Measurements from ENCODE around the gene AKR1B1. TPM values are rescaled to one million over a fixed set of nuclear protein-coding genes. Genes with fewer than 3 reads are reported as not detected.

Gene AKR1B1
- total RNA-seq, 1 experiment from 2014 or later: 166 TPM

DNA sequence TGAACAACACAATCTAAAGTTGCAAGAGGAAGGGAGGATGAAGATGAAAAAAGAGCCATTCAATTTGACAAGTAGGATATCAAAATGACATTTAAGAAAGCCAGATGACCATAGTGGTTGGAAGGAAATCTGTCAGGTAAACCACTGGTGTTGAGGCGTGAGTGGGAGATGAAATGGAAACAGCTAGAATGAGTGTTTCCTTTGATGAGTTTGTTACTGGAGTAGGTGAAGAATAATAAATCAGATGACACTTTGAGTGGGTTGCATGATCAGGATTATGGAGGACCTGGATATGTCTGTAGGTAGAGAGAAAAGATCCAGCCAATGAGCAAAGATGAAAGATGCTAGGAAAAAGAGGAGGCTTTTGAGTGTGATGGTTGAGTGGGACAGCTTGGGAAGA lies 33.1 kb downstream of the AKR1B1 start:
- H3K9ac ChIP-seq (ENCODE audit: extremely low read depth, insufficient read length, low read length): no peak overlapping the region
- no peak overlapping the region for H2BK12ac ChIP-seq (ENCODE audit: insufficient read length, low read depth, low read length)
- H3K4me2 ChIP-seq (ENCODE audit: insufficient read depth, insufficient read length, low read length): no peak overlapping the region
- no peaks in the 10 kb centered on the region for H3K9me3 ChIP-seq (ENCODE audit: control insufficient read depth, low read depth, low read length)
- no peak for DNase-seq
- H3K23ac ChIP-seq (ENCODE audit: insufficient read length, low read depth, low read length): no peak overlapping the region
- no peaks in the 10 kb centered on the region for H3K36me3 Mint-ChIP-seq (ENCODE audit: insufficient read depth in 1 of 3, low read depth in 3 of 3)
- TF ChIP-seq, protein P1, sequence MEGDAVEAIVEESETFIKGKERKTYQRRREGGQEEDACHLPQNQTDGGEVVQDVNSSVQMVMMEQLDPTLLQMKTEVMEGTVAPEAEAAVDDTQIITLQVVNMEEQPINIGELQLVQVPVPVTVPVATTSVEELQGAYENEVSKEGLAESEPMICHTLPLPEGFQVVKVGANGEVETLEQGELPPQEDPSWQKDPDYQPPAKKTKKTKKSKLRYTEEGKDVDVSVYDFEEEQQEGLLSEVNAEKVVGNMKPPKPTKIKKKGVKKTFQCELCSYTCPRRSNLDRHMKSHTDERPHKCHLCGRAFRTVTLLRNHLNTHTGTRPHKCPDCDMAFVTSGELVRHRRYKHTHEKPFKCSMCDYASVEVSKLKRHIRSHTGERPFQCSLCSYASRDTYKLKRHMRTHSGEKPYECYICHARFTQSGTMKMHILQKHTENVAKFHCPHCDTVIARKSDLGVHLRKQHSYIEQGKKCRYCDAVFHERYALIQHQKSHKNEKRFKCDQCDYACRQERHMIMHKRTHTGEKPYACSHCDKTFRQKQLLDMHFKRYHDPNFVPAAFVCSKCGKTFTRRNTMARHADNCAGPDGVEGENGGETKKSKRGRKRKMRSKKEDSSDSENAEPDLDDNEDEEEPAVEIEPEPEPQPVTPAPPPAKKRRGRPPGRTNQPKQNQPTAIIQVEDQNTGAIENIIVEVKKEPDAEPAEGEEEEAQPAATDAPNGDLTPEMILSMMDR (conservative IDR thresholded peaks at IDR 0.05): no peak
- peaks cover 2 to 7% of the 10 kb centered on the region in 2 experiments; a peak in 2 of 4 replicates for H3K4me1 Mint-ChIP-seq
- H3K23me2 ChIP-seq (ENCODE audit: insufficient read length, low read depth, low read length, poor library complexity, severe bottlenecking): no peaks in the 10 kb centered on the region
- H2BK120ac ChIP-seq (ENCODE audit: low read depth, low read length, poor library complexity, severe bottlenecking): no peak overlapping the region
- no peak overlapping the region for H2BK5ac ChIP-seq (ENCODE audit: insufficient read length, low read length)
- H3K14ac ChIP-seq (ENCODE audit: insufficient read depth, low read length): no peak overlapping the region
- no peak overlapping the region for H3T11ph ChIP-seq (ENCODE audit: low read length)
- H3K4ac ChIP-seq (ENCODE audit: low read depth, low read length): no peak overlapping the region
- H3K27me3 ChIP-seq (ENCODE audit: insufficient read depth, low read length): no peaks in the 10 kb centered on the region; the same call in 1 of the 2 replicates
- H4K91ac ChIP-seq (ENCODE audit: insufficient read length, low read depth, low read length): no peak overlapping the region
- no peak overlapping the region for H3K27ac ChIP-seq (ENCODE audit: insufficient read length, low read depth, low read length)
- peaks cover 4% of the 10 kb centered on the region for H3K27me3 Mint-ChIP-seq (ENCODE audit: low read depth)
- H3K4me1 ChIP-seq (ENCODE audit: insufficient read depth, low read length): no peaks in the 10 kb centered on the region
- no peak overlapping the region for H2BK20ac ChIP-seq (ENCODE audit: low read depth, low read length, poor library complexity, severe bottlenecking)
- no peaks in the 10 kb centered on the region for H3K79me1 ChIP-seq (ENCODE audit: insufficient read depth, low read depth, low read length, poor library complexity, severe bottlenecking)
- no peak overlapping the region for H2AFZ ChIP-seq (ENCODE audit: low read length)
- no peak overlapping the region for H2BK15ac ChIP-seq (ENCODE audit: low read depth, low read length)
- no peak overlapping the region for H4K5ac ChIP-seq (ENCODE audit: insufficient read length, low read depth, low read length)
- no peak overlapping the region for H3K18ac ChIP-seq (ENCODE audit: insufficient read length, low read depth, low read length)
- no peaks in the 10 kb centered on the region for H4K20me1 ChIP-seq (ENCODE audit: control insufficient read depth, insufficient read depth, insufficient read length)
- H3K4me3 Mint-ChIP-seq: no peak overlapping the region
- no peaks in the 10 kb centered on the region for H3K9me3 Mint-ChIP-seq
- no peak overlapping the region for H3K27ac Mint-ChIP-seq
- no peak overlapping the region for H2AK5ac ChIP-seq (ENCODE audit: insufficient read length, low read length)
- no peak overlapping the region for H3K56ac ChIP-seq (ENCODE audit: insufficient read length, low read depth, low read length)
- H3K79me2 ChIP-seq (ENCODE audit: insufficient read depth, low read length): no peaks in the 10 kb centered on the region
- no CpG with 5 or more reads among the region's 1 CpG for WGBS (ENCODE audit: extremely low coverage, insufficient read length, low lambda C conversion rate)
- H4K8ac ChIP-seq (replicated peaks; ENCODE audit: insufficient read length, low read depth, low read length): no peak overlapping the region

All from H9 (cell line).